ENCODE results near the gene BANF2.

- TF ChIP-seq CTCF (IDR thresholded peaks at IDR 0.05) (no peak), EP300 (IDR thresholded peaks at IDR 0.05) (no peak), POLR2AphosphoS5 (IDR thresholded peaks at IDR 0.05) (no peak)
These were observed 12.4 kb downstream of the BANF2 start for GRCh38 chr20:17712201-17712600.

Measured in suprapubic skin (tissue), 4 donors.